GM19099 (cell line): ENCODE data around the gene FHOD3.

Experiments used
- POLR2A ChIP-seq: IDR thresholded peaks from 3 replicates; pipeline ENCODE4 v1.6.1; 2011; ENCODE audit warnings: low read depth; ENCODE audit not compliant: insufficient read length; ENCODE audit errors: extremely low read depth

The FHOD3 gene

GRCh38 chr18:36519358-36519757, 221.8 kb downstream of the FHOD3 start:
- no peak for TF ChIP-seq POLR2A

- TF ChIP-seq POLR2A: no peak
Measured at GRCh38 chr18:36522509-36522908, 225.0 kb downstream of the FHOD3 start.

- no peak for TF ChIP-seq POLR2A
Measured at GRCh38 chr18:36525913-36526312, 228.4 kb downstream of the FHOD3 start.

GRCh38 chr18:36526611-36527010, 229.1 kb downstream of the FHOD3 start:
- no peak for TF ChIP-seq POLR2A

- no peak for TF ChIP-seq POLR2A
Measured at GRCh38 chr18:36527051-36527450, 229.5 kb downstream of the FHOD3 start.

GRCh38 chr18:36527740-36528455, 230.4 kb downstream of the FHOD3 start:
- no peak for TF ChIP-seq POLR2A

- no peak for TF ChIP-seq POLR2A
Measured at GRCh38 chr18:36529747-36530146, 232.2 kb downstream of the FHOD3 start.

GRCh38 chr18:36530676-36531405, 233.3 kb downstream of the FHOD3 start:
- TF ChIP-seq POLR2A: no peak

- TF ChIP-seq POLR2A: no peak
Measured at GRCh38 chr18:36531636-36532035, 234.1 kb downstream of the FHOD3 start.

GRCh38 chr18:36532394-36532793, 234.9 kb downstream of the FHOD3 start:
- TF ChIP-seq POLR2A: no peak

GRCh38 chr18:36532815-36533214, 235.3 kb downstream of the FHOD3 start:
- no peak for TF ChIP-seq POLR2A

GRCh38 chr18:36533446-36534153, 236.1 kb downstream of the FHOD3 start:
- no peak for TF ChIP-seq POLR2A

GRCh38 chr18:36534154-36534688, 236.7 kb downstream of the FHOD3 start:
- no peak for TF ChIP-seq POLR2A

- TF ChIP-seq POLR2A: no peak
Measured at GRCh38 chr18:36535202-36535935, 237.9 kb downstream of the FHOD3 start.

- TF ChIP-seq POLR2A: no peak
Measured at GRCh38 chr18:36536426-36536825, 238.9 kb downstream of the FHOD3 start.
